A673 (cell line): ENCODE data around the gene CHMP3. TPM values are rescaled to one million over a fixed set of nuclear protein-coding genes. Genes with fewer than 3 reads are reported as not detected.
A peak's percentile ranks its signal among the peaks of the same experiment; 100 is the strongest.

ENCODE experiments used
- BruUV-seq: library from RNA; stranded (reverse); fragments of 400-500 nt; replicated peaks from 2 replicates; lab custom pipeline; 2021; lab: Mats Ljungman, UMichigan
- CTCF ChIA-PET: fragments of 300-600 bp; sonication (Branson Sonifier 250); formaldehyde crosslinking; loops from one replicate; lab custom pipeline; 2022; ENCODE audit warnings: antibody characterized with exemption; lab: Charles Lee
- POLR2A ChIA-PET: fragments of 300-600 bp; sonication (Branson Sonifier 250); formaldehyde crosslinking; loops from one replicate; lab custom pipeline; 2022; ENCODE audit warnings: antibody characterized with exemption; ENCODE audit not compliant: low non-redundant PET; lab: Charles Lee
- DNase-seq: peaks from one replicate; pipeline ENCODE4 v3.0.0-alpha.2; 2015; ENCODE audit warnings: low spot score
- H3K27ac ChIP-seq: fragments of 200-600 bp; sonication (generic); 2 replicates; pipeline ENCODE4 v1.5.1; 2016; ENCODE audit warnings: mixed run types, low read depth, mild to moderate bottlenecking, mixed read lengths, antibody characterized with exemption, low read length; ENCODE audit not compliant: poor library complexity, severe bottlenecking
- H3K27me3 ChIP-seq: fragments of 200-600 bp; sonication (generic); replicated peaks from 2 replicates; pipeline ENCODE4 v1.6.1; 2017; ENCODE audit warnings: mixed run types, low read depth, mild to moderate bottlenecking, mixed read lengths, antibody characterized with exemption, low read length; ENCODE audit not compliant: insufficient read depth, poor library complexity
- H3K36me3 ChIP-seq: fragments of 200-600 bp; sonication (generic); 2 replicates; pipeline ENCODE4 v1.6.1; 2016; ENCODE audit warnings: mixed run types, mild to moderate bottlenecking, mixed read lengths, antibody characterized with exemption, low read length; ENCODE audit not compliant: insufficient read depth, poor library complexity, severe bottlenecking
- H3K4me1 ChIP-seq: fragments of 200-600 bp; sonication (generic); 2 replicates; pipeline ENCODE4 v1.6.1; 2017; ENCODE audit warnings: mixed run types, mild to moderate bottlenecking, mixed read lengths, antibody characterized with exemption, low read length; ENCODE audit not compliant: insufficient read depth, poor library complexity, severe bottlenecking
- H3K4me3 ChIP-seq: fragments of 200-600 bp; sonication (generic); 2 replicates; pipeline ENCODE4 v1.5.1; 2016; ENCODE audit warnings: low read depth, mixed run types, mild to moderate bottlenecking, mixed read lengths, low read length; ENCODE audit not compliant: poor library complexity, severe bottlenecking
- H3K9me3 ChIP-seq: fragments of 200-600 bp; sonication (generic); 2 replicates; pipeline ENCODE4 v1.6.1; 2016; ENCODE audit warnings: mixed run types, low read depth, mild to moderate bottlenecking, mixed read lengths, antibody characterized with exemption, low read length; ENCODE audit not compliant: poor library complexity, severe bottlenecking
- EZH2 ChIP-seq: fragments of 200-600 bp; sonication (generic); IDR thresholded peaks from 2 replicates; pipeline ENCODE4 v1.6.1; 2017; ENCODE audit warnings: borderline replicate concordance, low read depth, mild to moderate bottlenecking, mixed read lengths, antibody characterized with exemption, low read length; ENCODE audit not compliant: poor library complexity, severe bottlenecking
- intact Hi-C: fragments of 100-400 bp; cut with micrococcal nuclease; formaldehyde crosslinking; loops from one replicate; pipeline ENCODE4 v1.10.0; 2022; ENCODE audit not compliant: unreplicated experiment
- total RNA-seq: library from RNA; stranded (reverse); gene quantifications from 2 replicates; pipeline ENCODE4 v1.2.3, GENCODE V29; 2021
- TF ChIP-seq, protein P1 (sequence below): fragments of 300-800, 200-600 bp; sonication (generic); conservative IDR thresholded peaks from 2 replicates; pipeline ENCODE4 v1.5.1; 2017; ENCODE audit warnings: low read depth, mild to moderate bottlenecking, antibody characterized with exemption, low read length, moderate library complexity, mixed read lengths

Gene CHMP3
- total RNA-seq, 1 experiment from 2014 or later = 87.5 TPM

DNA sequence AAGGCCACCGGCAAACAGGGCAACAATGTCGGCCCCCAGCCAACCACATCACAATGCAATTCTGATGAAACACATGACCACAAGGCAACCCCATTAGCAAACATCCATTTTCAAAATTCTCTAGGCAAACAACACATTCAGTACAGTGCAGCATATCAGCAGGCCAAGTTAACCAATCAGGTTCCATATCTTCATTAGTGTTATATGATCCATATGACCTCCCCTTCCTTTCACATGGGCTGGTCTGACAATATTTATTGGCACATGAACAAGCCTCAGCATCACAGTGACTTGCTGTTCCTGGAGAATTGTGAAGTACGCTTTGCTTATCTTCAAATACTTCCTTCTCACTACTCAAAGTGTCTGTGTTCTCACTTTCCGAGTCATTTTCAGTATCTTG, 40.7 kb upstream of the CHMP3 start:
- Histone ChIP-seq H3K4me1 (no peaks in the 10 kb centered on the region), H3K27me3 (no peaks in the 10 kb centered on the region), H3K27ac (no peak overlapping the region), H3K36me3 (no peaks in the 10 kb centered on the region), H3K4me3 (no peak overlapping the region), H3K9me3 (no peaks in the 10 kb centered on the region)
- DNase-seq = no peak
- POLR2A ChIA-PET = no interaction called here
- intact Hi-C loops = no loop called here
- TF ChIP-seq, protein P1, sequence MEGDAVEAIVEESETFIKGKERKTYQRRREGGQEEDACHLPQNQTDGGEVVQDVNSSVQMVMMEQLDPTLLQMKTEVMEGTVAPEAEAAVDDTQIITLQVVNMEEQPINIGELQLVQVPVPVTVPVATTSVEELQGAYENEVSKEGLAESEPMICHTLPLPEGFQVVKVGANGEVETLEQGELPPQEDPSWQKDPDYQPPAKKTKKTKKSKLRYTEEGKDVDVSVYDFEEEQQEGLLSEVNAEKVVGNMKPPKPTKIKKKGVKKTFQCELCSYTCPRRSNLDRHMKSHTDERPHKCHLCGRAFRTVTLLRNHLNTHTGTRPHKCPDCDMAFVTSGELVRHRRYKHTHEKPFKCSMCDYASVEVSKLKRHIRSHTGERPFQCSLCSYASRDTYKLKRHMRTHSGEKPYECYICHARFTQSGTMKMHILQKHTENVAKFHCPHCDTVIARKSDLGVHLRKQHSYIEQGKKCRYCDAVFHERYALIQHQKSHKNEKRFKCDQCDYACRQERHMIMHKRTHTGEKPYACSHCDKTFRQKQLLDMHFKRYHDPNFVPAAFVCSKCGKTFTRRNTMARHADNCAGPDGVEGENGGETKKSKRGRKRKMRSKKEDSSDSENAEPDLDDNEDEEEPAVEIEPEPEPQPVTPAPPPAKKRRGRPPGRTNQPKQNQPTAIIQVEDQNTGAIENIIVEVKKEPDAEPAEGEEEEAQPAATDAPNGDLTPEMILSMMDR = no peak
- CTCF ChIA-PET = no interaction called here
- BruUV-seq = TSS peak; percentile 27

DNA sequence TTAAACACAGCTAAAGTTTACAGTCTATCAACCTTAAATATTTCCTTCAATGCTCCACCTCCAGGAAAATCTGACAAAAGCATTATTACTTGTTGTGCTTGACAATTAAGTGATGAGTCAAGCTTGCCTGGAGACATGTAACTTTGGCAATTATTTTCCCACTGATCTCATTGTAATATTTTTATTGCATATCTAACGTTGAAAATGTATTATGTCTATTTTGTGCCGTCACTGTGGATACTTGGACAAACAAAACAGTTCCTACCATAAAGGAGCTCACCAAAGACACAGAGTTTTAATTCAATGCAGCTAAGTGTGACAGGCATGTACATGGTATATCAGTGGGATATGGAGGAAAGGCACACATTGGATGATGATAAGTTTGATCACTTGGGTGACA, 35.7 kb upstream of the CHMP3 start:
- H3K27me3 ChIP-seq = no peaks in the 10 kb centered on the region
- ChIA-PET CTCF (no interaction called here), POLR2A (no interaction called here)
- no peak for DNase-seq
- H3K36me3 ChIP-seq = no peaks in the 10 kb centered on the region
- intact Hi-C loops = no loop called here
- H3K9me3 ChIP-seq = no peaks in the 10 kb centered on the region
- no peak overlapping the region for H3K27ac ChIP-seq
- H3K4me1 ChIP-seq = no peaks in the 10 kb centered on the region
- no TSS peak for BruUV-seq
- TF ChIP-seq, protein P1 = no peak
- TF ChIP-seq EZH2 = no peak
- no peak overlapping the region for H3K4me3 ChIP-seq

DNA sequence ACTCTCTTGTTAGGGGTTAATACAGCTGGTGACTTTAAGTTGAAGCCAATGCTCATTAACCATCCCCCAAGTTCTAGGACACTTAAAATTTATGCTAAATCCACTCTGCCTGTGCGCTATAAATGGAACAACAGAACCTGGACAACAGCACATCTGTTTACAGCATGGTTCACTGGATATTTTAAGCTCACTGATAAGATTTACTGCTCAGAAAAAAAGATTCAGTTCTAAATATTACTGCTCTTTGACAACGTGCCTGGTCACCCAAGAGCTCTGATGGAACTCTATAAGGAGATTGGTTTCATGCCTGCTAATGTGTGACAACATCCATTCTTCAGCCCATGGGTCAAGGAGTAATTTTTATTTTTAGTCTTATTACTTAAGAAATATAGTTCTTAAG, 32.9 kb upstream of the CHMP3 start:
- Histone ChIP-seq H3K27me3 (no peaks in the 10 kb centered on the region), H3K4me3 (no peak overlapping the region), H3K27ac (no peak overlapping the region), H3K9me3 (no peaks in the 10 kb centered on the region), H3K4me1 (no peaks in the 10 kb centered on the region), H3K36me3 (no peaks in the 10 kb centered on the region)
- intact Hi-C loops = no loop called here
- DNase-seq = no peak
- POLR2A ChIA-PET = no interaction called here
- no TSS peak for BruUV-seq
- CTCF ChIA-PET = no interaction called here
- TF ChIP-seq, protein P1 = no peak
- TF ChIP-seq EZH2 = no peak
